ENCODE measurements around the gene TSC22D2. TPM values are rescaled to one million over a fixed set of nuclear protein-coding genes. Genes with fewer than 3 reads are reported as not detected.

The TSC22D2 gene
- polyA plus RNA-seq, 3 donors: 5.1 to 12.9 (median 5.7) TPM

GRCh38 chr3:150508401-150508800 lies 100.3 kb downstream of the TSC22D2 start:
- Histone ChIP-seq H3K79me2 (ENCODE audit: insufficient read depth, low read length) (no peaks in the 10 kb centered on the region), H3K9ac (ENCODE audit: insufficient read depth, low read length, poor library complexity, severe bottlenecking) (no peak overlapping the region), H3K36me3 (replicated peaks in 1 of 2; ENCODE audit: control insufficient read depth in 1 of 2, insufficient read depth in 2 of 2, low read length in 2 of 2) (no peaks in the 10 kb centered on the region), H4K20me1 (ENCODE audit: insufficient read depth, low read length) (no peaks in the 10 kb centered on the region), H3K4me1 (ENCODE audit: control insufficient read depth in 1 of 2, insufficient read depth in 2 of 2, low read length in 2 of 2) (no peaks in the 10 kb centered on the region), H3K27ac (ENCODE audit: low read depth in 1 of 2, low read length in 2 of 2) (no peak overlapping the region), H2AFZ (ENCODE audit: insufficient read depth, low read depth, low read length, poor library complexity, severe bottlenecking) (no peak overlapping the region), H3K4me3 (replicated peaks in 1 of 3; ENCODE audit: low read depth in 2 of 3, low read length in 3 of 3) (no peak overlapping the region), H3K9me3 (replicated peaks in 1 of 2; ENCODE audit: control insufficient read depth in 1 of 2, insufficient read depth in 1 of 2, low read length in 2 of 2) (no peaks in the 10 kb centered on the region), H3K4me2 (replicated peaks; ENCODE audit: extremely low read depth, low read length, poor library complexity, severe bottlenecking) (no peak overlapping the region), H3K27me3 (ENCODE audit: control insufficient read depth in 2 of 2, insufficient read depth in 2 of 2, low read length in 2 of 2) (no peaks in the 10 kb centered on the region)
- intact Hi-C loops (cut with micrococcal nuclease): no loop called here
- Mint-ChIP-seq H3K36me3 (no peaks in the 10 kb centered on the region), H3K27ac (no peak overlapping the region), H3K27me3 (ENCODE audit: low read depth in 3 of 3) (peaks cover 2 to 6% (median 3%) of the 10 kb centered on the region in 3 donors), H3K9me3 (peaks cover 3 to 7% (median 4%) of the 10 kb centered on the region in 7 donors), H3K4me3 (no peak overlapping the region), H3K4me1 (no peaks in the 10 kb centered on the region)
- no peak for DNase-seq
- TF ChIP-seq CTCF (IDR thresholded peaks at IDR 0.05): no peak

GRCh38 chr3:150509780-150510179 lies 101.7 kb downstream of the TSC22D2 start:
- Histone ChIP-seq H3K9me3 (replicated peaks in 1 of 2; ENCODE audit: control insufficient read depth in 1 of 2, insufficient read depth in 1 of 2, low read length in 2 of 2) (no peaks in the 10 kb centered on the region), H2AFZ (ENCODE audit: insufficient read depth, low read depth, low read length, poor library complexity, severe bottlenecking) (no peak overlapping the region), H3K79me2 (ENCODE audit: insufficient read depth, low read length) (no peaks in the 10 kb centered on the region), H3K36me3 (replicated peaks in 1 of 2; ENCODE audit: control insufficient read depth in 1 of 2, insufficient read depth in 2 of 2, low read length in 2 of 2) (no peaks in the 10 kb centered on the region), H3K27ac (ENCODE audit: low read depth in 1 of 2, low read length in 2 of 2) (no peak overlapping the region), H3K27me3 (ENCODE audit: control insufficient read depth in 2 of 2, insufficient read depth in 2 of 2, low read length in 2 of 2) (no peaks in the 10 kb centered on the region), H3K4me1 (ENCODE audit: control insufficient read depth in 1 of 2, insufficient read depth in 2 of 2, low read length in 2 of 2) (no peaks in the 10 kb centered on the region), H4K20me1 (ENCODE audit: insufficient read depth, low read length) (no peaks in the 10 kb centered on the region), H3K4me2 (replicated peaks; ENCODE audit: extremely low read depth, low read length, poor library complexity, severe bottlenecking) (no peak overlapping the region), H3K4me3 (replicated peaks in 1 of 3; ENCODE audit: low read depth in 2 of 3, low read length in 3 of 3) (no peak overlapping the region), H3K9ac (ENCODE audit: insufficient read depth, low read length, poor library complexity, severe bottlenecking) (no peak overlapping the region)
- Mint-ChIP-seq H3K4me3 (no peak overlapping the region), H3K9me3 (peaks cover 2 to 7% (median 4%) of the 10 kb centered on the region in 7 donors), H3K27me3 (ENCODE audit: low read depth in 3 of 3) (peaks cover 0 to 3% (median 0%) of the 10 kb centered on the region in 3 donors), H3K36me3 (no peaks in the 10 kb centered on the region), H3K4me1 (no peaks in the 10 kb centered on the region), H3K27ac (no peak overlapping the region)
- WGBS (ENCODE audit: insufficient coverage): no CpG with 5 or more reads among the region's 2 CpGs
- no peak for DNase-seq
- intact Hi-C loops (cut with micrococcal nuclease): no loop called here
- no peak for TF ChIP-seq CTCF (IDR thresholded peaks at IDR 0.05)
